HCT116 (cell line): ENCODE measurements around the gene CCDC82. TPM values are rescaled to one million over a fixed set of nuclear protein-coding genes. Genes with fewer than 3 reads are reported as not detected.

Experiments used
- ATAC-seq: fragments of 200-7000 bp; cut with Tn5 transposase; 2 replicates; pipeline ENCODE4 v1.9.1; 2020; ENCODE audit warnings: mild to moderate bottlenecking, moderate library complexity
- BruUV-seq: library from RNA; stranded (reverse); fragments of 400-500 nt; replicated peaks from 2 replicates; lab custom pipeline; 2021; lab: Mats Ljungman, UMichigan
- CTCF ChIA-PET: fragments of 300-600 bp; sonication (Branson Sonifier 250); formaldehyde crosslinking; loops from one replicate; lab custom pipeline; 2021; ENCODE audit warnings: antibody characterized with exemption; lab: Charles Lee
- POLR2A ChIA-PET: fragments of 300-600, 350-600 bp; sonication (Branson Sonifier 250); formaldehyde crosslinking; loops from one replicate; lab custom pipeline; 2021; ENCODE audit warnings: antibody characterized with exemption; lab: Charles Lee
- RAD21 ChIA-PET, 2 experiments: fragments of 300-600 bp; sonication (Branson Sonifier 250); formaldehyde crosslinking; loops; one replicate each; lab custom pipeline; 2023; ENCODE audit warnings: low total read pairs in 2 of 2; ENCODE audit not compliant: uncharacterized antibody in 2 of 2, unreplicated experiment in 2 of 2, low non-redundant PET in 1 of 2; lab: Charles Lee
- DNase-seq: peaks from one replicate; pipeline ENCODE4 v3.0.0-alpha.2; 2010; ENCODE audit warnings: low read depth, low spot score
- H2AFZ ChIP-seq: fragments of 200-600 bp; shearing (Covaris generic), sonication (generic); 2 replicates; pipeline ENCODE4 v1.6.1; 2017; ENCODE audit warnings: low read depth, mixed run types, mixed read lengths, antibody characterized with exemption, low read length; ENCODE audit not compliant: poor library complexity, severe bottlenecking
- H3K27ac ChIP-seq: 2 replicates; pipeline ENCODE4 v1.5.1; 2012; ENCODE audit warnings: low read depth, low read length
- H3K27me3 ChIP-seq: fragments of 200-600 bp; sonication (generic); 2 replicates; pipeline ENCODE4 v1.6.1; 2016; ENCODE audit warnings: mixed run types, low read length, mixed read lengths; ENCODE audit not compliant: insufficient read depth
- H3K36me3 ChIP-seq, 2 experiments: fragments of 200-500 bp in 1 of 2; fragments of 200-600 bp in 1 of 2; sonication (Bioruptor generic) in 1 of 2; sonication (generic) in 1 of 2; 2 replicates each; pipeline versions ENCODE4 v1.5.1 to v1.6.1; 2014 to 2016; ENCODE audit warnings: low read length in 2 of 2, inconsistent platforms in 1 of 2, mixed read lengths in 1 of 2, mixed run types in 1 of 2; ENCODE audit not compliant: insufficient read depth in 2 of 2, control insufficient read depth in 1 of 2
- H3K4me1 ChIP-seq, 2 experiments: fragments of 200-600 bp in 1 of 2; sonication (generic) in 1 of 2; 2 replicates each; pipeline versions ENCODE4 v1.5.1 to v1.6.1; 2012 to 2017; ENCODE audit warnings: low read length in 2 of 2, inconsistent platforms in 1 of 2, mild to moderate bottlenecking in 1 of 2, mixed read lengths in 1 of 2, mixed run types in 1 of 2, moderate library complexity in 1 of 2; ENCODE audit not compliant: insufficient read depth in 2 of 2, control insufficient read depth in 1 of 2
- H3K4me2 ChIP-seq: fragments of 200-600 bp; sonication (generic); 2 replicates; pipeline ENCODE4 v1.6.1; 2017; ENCODE audit warnings: mixed run types, low read length, mixed read lengths
- H3K4me3 ChIP-seq, 2 experiments: fragments of 200-600 bp in 1 of 2; sonication (generic) in 1 of 2; replicated peaks in 1 of 2; 2 replicates each; pipeline ENCODE4 v1.5.1; 2011 to 2016; ENCODE audit warnings: low read length in 2 of 2, control low read depth in 1 of 2, low read depth in 1 of 2, mild to moderate bottlenecking in 1 of 2, mixed read lengths in 1 of 2, mixed run types in 1 of 2
- H3K79me2 ChIP-seq: fragments of 200-600 bp; sonication (generic); 2 replicates; pipeline ENCODE4 v1.6.1; 2017; ENCODE audit warnings: mild to moderate bottlenecking, mixed run types, low read length, moderate library complexity, mixed read lengths; ENCODE audit not compliant: insufficient read depth
- H3K9ac ChIP-seq: fragments of 200-600 bp; sonication (generic); 2 replicates; pipeline ENCODE4 v1.6.1; 2016; ENCODE audit warnings: low read length, mixed read lengths
- H3K9me2 ChIP-seq: fragments of 200-600 bp; sonication (generic), shearing (Covaris generic); 2 replicates; pipeline ENCODE4 v1.6.1; 2017; ENCODE audit warnings: mixed run types, mild to moderate bottlenecking, moderate library complexity; ENCODE audit not compliant: insufficient read depth
- H3K9me3 ChIP-seq, 2 experiments: fragments of 200-500 bp in 1 of 2; fragments of 200-600 bp in 1 of 2; sonication (Bioruptor generic) in 1 of 2; sonication (generic) in 1 of 2; 2 replicates each; pipeline ENCODE4 v1.6.1; 2014 to 2017; ENCODE audit warnings: low read length in 2 of 2, mixed read lengths in 2 of 2, inconsistent platforms in 1 of 2, low read depth in 1 of 2, mild to moderate bottlenecking in 1 of 2, mixed run types in 1 of 2, moderate library complexity in 1 of 2; ENCODE audit not compliant: control insufficient read depth in 1 of 2, insufficient read depth in 1 of 2
- H4K20me1 ChIP-seq: fragments of 200-600 bp; sonication (generic), shearing (Covaris generic); 2 replicates; pipeline ENCODE4 v1.6.1; 2017; ENCODE audit warnings: mixed run types, mild to moderate bottlenecking, moderate library complexity; ENCODE audit not compliant: insufficient read depth
- CBX3 ChIP-seq: IDR thresholded peaks from 2 replicates; pipeline ENCODE4 v1.6.1; 2012; ENCODE audit warnings: low read depth
- EGR1 ChIP-seq: IDR thresholded peaks from 2 replicates; pipeline ENCODE4 v1.6.1; 2012; ENCODE audit warnings: low read depth
- EZH2phosphoT487 ChIP-seq: fragments of 200-600 bp; IDR thresholded peaks from 2 replicates; pipeline ENCODE4 v1.6.1; 2018; ENCODE audit warnings: antibody characterized with exemption, borderline replicate concordance
- FOSL1 ChIP-seq: IDR thresholded peaks from 2 replicates; pipeline ENCODE4 v1.6.1; 2012; ENCODE audit warnings: low read depth
- SP1 ChIP-seq: IDR thresholded peaks from 2 replicates; pipeline ENCODE4 v1.6.1; 2012; ENCODE audit warnings: low read depth
- intact Hi-C: fragments of 100-400 bp; cut with micrococcal nuclease; formaldehyde crosslinking; loops from 2 replicates; pipeline ENCODE4 v1.10.0; 2022
- total RNA-seq: library from RNA; stranded (reverse); gene quantifications from one replicate; pipeline ENCODE4 v1.2.1, GENCODE V29; 2021; ENCODE audit not compliant: unreplicated experiment
- TF ChIP-seq, protein P1 (sequence below), 3 experiments: fragments of 200-600 bp in 1 of 3; sonication (generic) in 1 of 3; IDR thresholded peaks in 2 of 3; conservative IDR thresholded peaks in 1 of 3; 2 replicates each; pipeline ENCODE4 v1.5.1; 2012 to 2017; ENCODE audit warnings: low read depth in 2 of 3, low read length in 2 of 3, antibody characterized with exemption in 1 of 3, borderline replicate concordance in 1 of 3, control low read depth in 1 of 3, mild to moderate bottlenecking in 1 of 3, mixed read lengths in 1 of 3, mixed run types in 1 of 3, moderate library complexity in 1 of 3; ENCODE audit not compliant: insufficient read depth in 1 of 3
- TF ChIP-seq, protein P2 (sequence below): IDR thresholded peaks from 2 replicates; pipeline ENCODE4 v1.6.1; 2012
- TF ChIP-seq, protein P3 (sequence below): IDR thresholded peaks from 2 replicates; pipeline ENCODE4 v1.6.1; 2012; ENCODE audit warnings: low read depth

CCDC82 gene
- total RNA-seq, 1 experiment from 2014 or later, result 11.2 TPM

DNA sequence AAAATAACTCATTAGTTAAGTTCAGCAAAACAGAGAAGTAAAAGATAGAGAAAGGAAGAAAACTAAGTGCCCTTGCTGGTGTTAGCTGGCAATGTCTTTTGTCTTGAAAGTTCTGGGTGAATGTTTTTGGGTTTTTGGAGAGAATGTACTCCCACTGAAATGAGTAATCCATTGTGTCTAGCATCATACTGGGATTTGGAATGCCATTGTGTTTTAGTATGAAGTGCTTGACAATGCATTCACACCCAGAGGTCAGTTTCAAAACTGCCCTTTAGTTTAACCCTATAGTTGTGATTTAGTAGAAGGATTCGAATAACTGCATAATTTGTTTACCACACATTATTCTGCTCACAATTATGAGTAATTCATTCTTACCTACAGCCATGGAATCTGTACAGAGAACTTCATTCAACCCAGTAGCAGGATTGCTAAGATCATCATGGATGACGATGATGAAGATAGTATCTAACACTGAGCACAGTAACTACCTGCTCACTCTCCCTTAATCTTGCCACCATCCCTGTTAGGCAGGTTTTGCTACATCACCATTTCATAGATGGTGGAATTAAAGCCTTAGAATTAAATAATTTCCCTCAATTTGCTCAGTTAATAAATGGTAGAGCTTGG lies 80.6 kb downstream of the CCDC82 start:
- H3K36me3 ChIP-seq, result no peaks in the 10 kb centered on the region
- DNase-seq, result no peak
- no peak overlapping the region for H3K4me3 ChIP-seq
- H3K79me2 ChIP-seq, result no peaks in the 10 kb centered on the region
- ATAC-seq, result no peak
- H4K20me1 ChIP-seq, result no peaks in the 10 kb centered on the region
- ChIA-PET RAD21 (interaction anchor here in 1 of 2 experiments (2.1 kb wide), 1 partner anchor 34 kb away, joined by 7 read pairs; the partner anchor contains the start of gene MAML2), POLR2A (interaction anchor here (0.8 to 0.9 kb wide), 2 partner anchors 34 to 79 kb away, joined by 3 to 4 read pairs; partner anchors contain the start of gene MAML2)
- peak overlapping the region; percentile 66; the same call in 1 of the 2 replicates for H3K9ac ChIP-seq
- H2AFZ ChIP-seq, result peak overlapping the region; percentile 37
- H3K4me1 ChIP-seq, result peaks cover 58 to 83% of the 10 kb centered on the region in 2 experiments
- peak overlapping the region; percentile 77 for H3K4me2 ChIP-seq
- no peak overlapping the region for H3K27ac ChIP-seq
- no peaks in the 10 kb centered on the region for H3K9me3 ChIP-seq
- intact Hi-C loops, result no loop called here
- TF ChIP-seq, protein P1, sequence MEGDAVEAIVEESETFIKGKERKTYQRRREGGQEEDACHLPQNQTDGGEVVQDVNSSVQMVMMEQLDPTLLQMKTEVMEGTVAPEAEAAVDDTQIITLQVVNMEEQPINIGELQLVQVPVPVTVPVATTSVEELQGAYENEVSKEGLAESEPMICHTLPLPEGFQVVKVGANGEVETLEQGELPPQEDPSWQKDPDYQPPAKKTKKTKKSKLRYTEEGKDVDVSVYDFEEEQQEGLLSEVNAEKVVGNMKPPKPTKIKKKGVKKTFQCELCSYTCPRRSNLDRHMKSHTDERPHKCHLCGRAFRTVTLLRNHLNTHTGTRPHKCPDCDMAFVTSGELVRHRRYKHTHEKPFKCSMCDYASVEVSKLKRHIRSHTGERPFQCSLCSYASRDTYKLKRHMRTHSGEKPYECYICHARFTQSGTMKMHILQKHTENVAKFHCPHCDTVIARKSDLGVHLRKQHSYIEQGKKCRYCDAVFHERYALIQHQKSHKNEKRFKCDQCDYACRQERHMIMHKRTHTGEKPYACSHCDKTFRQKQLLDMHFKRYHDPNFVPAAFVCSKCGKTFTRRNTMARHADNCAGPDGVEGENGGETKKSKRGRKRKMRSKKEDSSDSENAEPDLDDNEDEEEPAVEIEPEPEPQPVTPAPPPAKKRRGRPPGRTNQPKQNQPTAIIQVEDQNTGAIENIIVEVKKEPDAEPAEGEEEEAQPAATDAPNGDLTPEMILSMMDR (IDR thresholded peaks at IDR 0.05 in 2 of 3, conservative IDR thresholded peaks at IDR 0.05 in 1 of 3; ENCODE audit: borderline replicate concordance in 1 of 3, insufficient read depth in 1 of 3, low read depth in 2 of 3, low read length in 2 of 3), result 0 out of 6 replicates have a peak, but pooled peaks of 1 of the 3 experiments have one; percentile 2
- TF ChIP-seq EGR1, result no peak
- TF ChIP-seq, all 23 proteins: peak for 1
- no peaks in the 10 kb centered on the region for H3K9me2 ChIP-seq
- H3K27me3 ChIP-seq, result no peaks in the 10 kb centered on the region
- CTCF ChIA-PET, result interaction anchor here (1.2 to 2.3 kb wide), 2 partner anchors 34 to 85 kb away, joined by 3 to 10 read pairs; partner anchors contain the start of gene MAML2
- BruUV-seq, result no TSS peak

DNA sequence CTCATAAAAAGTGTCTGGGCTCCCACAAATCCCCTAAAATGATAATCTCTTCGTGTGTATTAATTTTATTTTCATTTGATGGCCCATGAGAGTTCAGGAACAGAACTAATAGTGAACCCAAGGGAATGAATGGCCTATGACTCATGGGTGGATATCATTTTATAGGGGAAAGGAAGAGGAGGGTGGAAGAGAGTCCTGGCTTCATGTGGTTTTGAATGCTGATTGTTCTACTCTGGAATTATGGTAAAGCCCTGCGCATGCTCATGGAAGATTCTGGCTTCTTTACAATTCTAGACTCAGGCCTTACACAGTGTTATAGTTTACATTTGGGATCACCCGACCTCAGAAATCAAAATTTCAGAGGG lies 82.0 kb downstream of the CCDC82 start:
- Histone ChIP-seq H3K9me3 (no peaks in the 10 kb centered on the region), H3K79me2 (no peaks in the 10 kb centered on the region), H3K9ac (peak overlapping the region; percentile 66), H3K4me3 (peak overlapping the region; percentile 24 to 46), H3K36me3 (no peaks in the 10 kb centered on the region), H2AFZ (peak overlapping the region; percentile 4), H4K20me1 (no peaks in the 10 kb centered on the region), H3K27ac (peak overlapping the region; percentile 90), H3K4me2 (peak overlapping the region; percentile 77), H3K27me3 (no peaks in the 10 kb centered on the region), H3K4me1 (peaks cover 55 to 83% of the 10 kb centered on the region in 2 experiments), H3K9me2 (no peaks in the 10 kb centered on the region)
- POLR2A ChIA-PET, result interaction anchor here (1.0 to 1.3 kb wide), 4 partner anchors 12 to 384 kb away, joined by 3 read pairs; partner anchors contain the start of genes CCDC82, JRKL, MAML2 and MTMR2
- RAD21 ChIA-PET, result interaction anchor here in 1 of 2 experiments (2.1 kb wide), 1 partner anchor 36 kb away, joined by 7 read pairs; the partner anchor contains the start of gene MAML2
- intact Hi-C loops, result no loop called here
- CTCF ChIA-PET, result interaction anchor here (1.2 to 2.3 kb wide), 3 partner anchors 35 to 86 kb away, joined by 3 to 18 read pairs (median 10); partner anchors contain the start of gene MAML2
- ATAC-seq, result peak; percentile 77
- no TSS peak for BruUV-seq
- peak; percentile 84 for DNase-seq
- TF ChIP-seq, protein P2, sequence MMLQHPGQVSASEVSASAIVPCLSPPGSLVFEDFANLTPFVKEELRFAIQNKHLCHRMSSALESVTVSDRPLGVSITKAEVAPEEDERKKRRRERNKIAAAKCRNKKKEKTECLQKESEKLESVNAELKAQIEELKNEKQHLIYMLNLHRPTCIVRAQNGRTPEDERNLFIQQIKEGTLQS, result no peak
- TF ChIP-seq, protein P1 (IDR thresholded peaks at IDR 0.05 in 2 of 3, conservative IDR thresholded peaks at IDR 0.05 in 1 of 3; ENCODE audit: borderline replicate concordance in 1 of 3, insufficient read depth in 1 of 3, low read depth in 2 of 3, low read length in 2 of 3), result no peak
- peak; percentile 66 for TF ChIP-seq SP1
- TF ChIP-seq FOSL1, result peak; percentile 87
- TF ChIP-seq, protein P3, sequence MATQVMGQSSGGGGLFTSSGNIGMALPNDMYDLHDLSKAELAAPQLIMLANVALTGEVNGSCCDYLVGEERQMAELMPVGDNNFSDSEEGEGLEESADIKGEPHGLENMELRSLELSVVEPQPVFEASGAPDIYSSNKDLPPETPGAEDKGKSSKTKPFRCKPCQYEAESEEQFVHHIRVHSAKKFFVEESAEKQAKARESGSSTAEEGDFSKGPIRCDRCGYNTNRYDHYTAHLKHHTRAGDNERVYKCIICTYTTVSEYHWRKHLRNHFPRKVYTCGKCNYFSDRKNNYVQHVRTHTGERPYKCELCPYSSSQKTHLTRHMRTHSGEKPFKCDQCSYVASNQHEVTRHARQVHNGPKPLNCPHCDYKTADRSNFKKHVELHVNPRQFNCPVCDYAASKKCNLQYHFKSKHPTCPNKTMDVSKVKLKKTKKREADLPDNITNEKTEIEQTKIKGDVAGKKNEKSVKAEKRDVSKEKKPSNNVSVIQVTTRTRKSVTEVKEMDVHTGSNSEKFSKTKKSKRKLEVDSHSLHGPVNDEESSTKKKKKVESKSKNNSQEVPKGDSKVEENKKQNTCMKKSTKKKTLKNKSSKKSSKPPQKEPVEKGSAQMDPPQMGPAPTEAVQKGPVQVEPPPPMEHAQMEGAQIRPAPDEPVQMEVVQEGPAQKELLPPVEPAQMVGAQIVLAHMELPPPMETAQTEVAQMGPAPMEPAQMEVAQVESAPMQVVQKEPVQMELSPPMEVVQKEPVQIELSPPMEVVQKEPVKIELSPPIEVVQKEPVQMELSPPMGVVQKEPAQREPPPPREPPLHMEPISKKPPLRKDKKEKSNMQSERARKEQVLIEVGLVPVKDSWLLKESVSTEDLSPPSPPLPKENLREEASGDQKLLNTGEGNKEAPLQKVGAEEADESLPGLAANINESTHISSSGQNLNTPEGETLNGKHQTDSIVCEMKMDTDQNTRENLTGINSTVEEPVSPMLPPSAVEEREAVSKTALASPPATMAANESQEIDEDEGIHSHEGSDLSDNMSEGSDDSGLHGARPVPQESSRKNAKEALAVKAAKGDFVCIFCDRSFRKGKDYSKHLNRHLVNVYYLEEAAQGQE, result no peak
- no peak for TF ChIP-seq EZH2phosphoT487
- TF ChIP-seq CBX3, result no peak
